AG04450 (cell line): ENCODE results near the gene ZNF574. TPM values are rescaled to one million over a fixed set of nuclear protein-coding genes. Genes with fewer than 3 reads are reported as not detected.

ENCODE experiments used
- CTCF ChIA-PET: fragments of 300-600, 350-600 bp; formaldehyde crosslinking; extraction: SDS; loops from one replicate; lab custom pipeline; 2022; ENCODE audit warnings: antibody characterized with exemption, inconsistent platforms; lab: Charles Lee
- POLR2A ChIA-PET: fragments of 350-600 bp; formaldehyde crosslinking; extraction: SDS; loops from one replicate; lab custom pipeline; 2021; ENCODE audit warnings: antibody characterized with exemption, inconsistent platforms; lab: Yijun Ruan, JAX
- DNase-seq: peaks from one replicate; pipeline ENCODE4 v3.0.0-alpha.2; 2011; ENCODE audit warnings: low read depth, low spot score
- H3K27ac ChIP-seq: one replicate; pipeline ENCODE4 v1.5.1; 2012; ENCODE audit warnings: low read depth, low read length, control low read depth
- H3K27me3 ChIP-seq: one replicate; pipeline ENCODE4 v1.6.0; 2012; ENCODE audit warnings: low read length; ENCODE audit not compliant: control insufficient read depth, insufficient read depth
- H3K4me3 ChIP-seq: 2 replicates; pipeline ENCODE4 v1.5.1; 2011; ENCODE audit warnings: mild to moderate bottlenecking, low read depth, low read length, control low read depth
- H3K9me3 ChIP-seq: 2 replicates; pipeline ENCODE4 v1.5.1; 2012; ENCODE audit warnings: low read length; ENCODE audit not compliant: control insufficient read depth, insufficient read depth
- polyA plus RNA-seq: library from polyadenylated mRNA; depleted of rRNA; stranded (reverse); fragments of >200 nt; gene quantifications from 2 replicates; pipeline ENCODE4 v1.2.3, GENCODE V29; 2011
- TF ChIP-seq, protein P1 (sequence below): IDR thresholded peaks from 2 replicates; pipeline ENCODE4 v1.5.1; 2011; ENCODE audit warnings: low read depth, low read length, control low read depth, inconsistent platforms

The ZNF574 gene
- polyA plus RNA-seq, 1 experiment: 5.5 TPM

DNA sequence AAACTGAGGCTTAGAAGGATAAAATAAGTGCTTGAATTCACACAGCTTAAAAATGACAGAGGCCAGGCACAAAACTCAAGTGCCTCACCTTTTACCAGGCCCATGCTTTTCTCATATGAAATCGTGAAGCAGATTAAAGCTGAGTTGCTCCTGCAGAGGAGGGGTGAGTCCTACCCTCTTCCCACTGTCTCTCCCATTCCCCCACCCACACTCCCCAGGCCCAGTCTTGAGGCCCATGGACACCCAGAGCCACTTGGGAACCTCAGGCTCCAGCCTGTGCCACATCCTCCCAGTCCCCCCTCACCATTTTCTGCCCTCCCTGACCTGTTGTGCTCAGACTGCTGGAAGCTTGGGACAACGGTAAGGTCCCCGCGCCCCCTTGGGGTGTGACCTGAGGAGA is 17.5 kb downstream of the ZNF574 start:
- TF ChIP-seq, protein P1, sequence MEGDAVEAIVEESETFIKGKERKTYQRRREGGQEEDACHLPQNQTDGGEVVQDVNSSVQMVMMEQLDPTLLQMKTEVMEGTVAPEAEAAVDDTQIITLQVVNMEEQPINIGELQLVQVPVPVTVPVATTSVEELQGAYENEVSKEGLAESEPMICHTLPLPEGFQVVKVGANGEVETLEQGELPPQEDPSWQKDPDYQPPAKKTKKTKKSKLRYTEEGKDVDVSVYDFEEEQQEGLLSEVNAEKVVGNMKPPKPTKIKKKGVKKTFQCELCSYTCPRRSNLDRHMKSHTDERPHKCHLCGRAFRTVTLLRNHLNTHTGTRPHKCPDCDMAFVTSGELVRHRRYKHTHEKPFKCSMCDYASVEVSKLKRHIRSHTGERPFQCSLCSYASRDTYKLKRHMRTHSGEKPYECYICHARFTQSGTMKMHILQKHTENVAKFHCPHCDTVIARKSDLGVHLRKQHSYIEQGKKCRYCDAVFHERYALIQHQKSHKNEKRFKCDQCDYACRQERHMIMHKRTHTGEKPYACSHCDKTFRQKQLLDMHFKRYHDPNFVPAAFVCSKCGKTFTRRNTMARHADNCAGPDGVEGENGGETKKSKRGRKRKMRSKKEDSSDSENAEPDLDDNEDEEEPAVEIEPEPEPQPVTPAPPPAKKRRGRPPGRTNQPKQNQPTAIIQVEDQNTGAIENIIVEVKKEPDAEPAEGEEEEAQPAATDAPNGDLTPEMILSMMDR: no peak
- no peak overlapping the region for H3K4me3 ChIP-seq
- H3K9me3 ChIP-seq: no peaks in the 10 kb centered on the region; the same call in 1 of the 2 replicates
- no peaks in the 10 kb centered on the region for H3K27me3 ChIP-seq
- H3K27ac ChIP-seq: no peak overlapping the region
- ChIA-PET CTCF (interaction anchor here (3.6 kb wide), 1 partner anchor 15 kb away, joined by 16 read pairs; no protein-coding TSS in a partner anchor), POLR2A (no interaction called here)
- DNase-seq: no peak

DNA sequence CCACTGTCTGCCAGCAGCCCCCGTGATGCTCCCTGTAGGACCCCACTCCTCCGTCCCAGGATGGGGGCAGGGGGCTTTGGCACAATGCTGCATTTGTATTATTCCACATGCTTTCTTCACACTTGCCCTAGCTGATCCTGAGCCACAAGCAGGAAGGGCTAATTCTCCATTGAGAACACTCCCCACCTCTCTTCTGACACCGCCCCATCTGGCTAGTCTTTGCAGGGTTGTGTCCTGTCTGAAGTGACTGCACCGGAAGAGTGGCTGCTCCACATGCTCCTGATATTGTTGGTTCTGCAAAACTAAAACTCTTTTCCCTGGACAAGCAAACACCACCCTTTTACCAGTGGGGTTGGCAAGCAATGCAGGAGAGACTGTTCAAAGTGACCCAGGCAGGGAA is 18.0 kb downstream of the ZNF574 start:
- Histone ChIP-seq H3K4me3 (no peak overlapping the region), H3K9me3 (no peaks in the 10 kb centered on the region; the same call in 1 of the 2 replicates), H3K27ac (no peak overlapping the region), H3K27me3 (no peaks in the 10 kb centered on the region)
- POLR2A ChIA-PET: no interaction called here
- TF ChIP-seq, protein P1: no peak
- no peak for DNase-seq
- CTCF ChIA-PET: interaction anchor here (3.6 kb wide), 1 partner anchor 15 kb away, joined by 16 read pairs; no protein-coding TSS in a partner anchor

DNA sequence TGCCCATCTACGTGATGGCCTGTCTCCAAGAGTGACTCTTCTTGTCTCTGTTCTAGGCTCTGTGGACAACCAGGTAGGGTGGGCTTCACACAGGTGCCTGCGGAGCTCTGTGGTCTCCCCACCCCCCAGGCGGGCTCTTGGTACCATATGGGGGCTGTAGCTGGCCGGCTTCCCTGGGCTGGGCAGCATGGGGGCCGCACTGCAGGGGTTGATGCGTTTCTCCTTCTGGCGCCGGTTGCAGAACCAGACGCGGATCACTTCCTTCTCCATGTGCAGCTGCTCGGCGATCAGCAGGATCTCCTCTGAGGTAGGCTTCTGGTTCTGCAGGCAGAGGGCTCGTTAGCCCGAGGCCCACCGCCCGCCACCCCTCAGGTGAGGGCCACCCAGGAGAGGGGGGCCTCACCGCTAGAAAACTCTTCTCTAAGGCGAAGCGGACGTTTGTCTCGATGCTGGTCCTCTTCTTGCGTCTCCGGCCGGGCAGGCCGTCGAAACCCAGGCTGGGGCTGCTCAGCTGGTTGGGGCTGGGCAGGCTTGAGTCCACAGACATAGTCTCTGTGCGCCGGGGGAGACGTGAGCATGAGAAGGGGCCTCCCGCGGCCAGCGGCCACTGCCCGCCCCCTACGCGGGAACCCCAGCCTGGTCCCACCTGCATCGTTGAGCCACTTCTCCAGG is 19.3 kb downstream of the ZNF574 start:
- ChIA-PET CTCF (interaction anchor here (0.5 to 3.6 kb wide), 3 partner anchors 13 to 129 kb away, joined by 6 to 16 read pairs (median 8); no protein-coding TSS in a partner anchor), POLR2A (no interaction called here)
- Histone ChIP-seq H3K27ac (no peak overlapping the region), H3K4me3 (no peak overlapping the region), H3K27me3 (no peaks in the 10 kb centered on the region), H3K9me3 (no peaks in the 10 kb centered on the region; the same call in 1 of the 2 replicates)
- TF ChIP-seq, protein P1: no peak
- DNase-seq: no peak

DNA sequence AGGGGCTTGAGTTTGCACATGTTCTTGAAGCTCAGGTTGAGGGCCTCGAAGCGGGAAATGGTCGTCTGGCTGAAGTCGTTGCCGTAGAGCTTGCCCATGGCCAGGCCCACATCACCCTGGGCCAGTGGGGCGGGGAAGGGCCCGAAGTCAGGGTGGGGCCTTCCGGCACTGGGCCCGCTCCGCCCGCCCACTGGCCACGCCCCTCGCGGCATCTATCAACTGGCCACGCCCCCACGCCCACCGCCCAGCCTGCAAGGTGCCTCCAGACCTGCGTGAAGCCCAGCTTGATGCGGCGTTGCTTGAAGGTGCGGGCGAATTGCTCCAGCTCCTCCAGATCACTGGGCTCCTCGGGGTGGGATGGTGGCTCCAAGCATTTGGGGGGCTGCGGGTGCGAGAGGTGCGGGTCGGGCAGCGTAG is 19.9 kb downstream of the ZNF574 start:
- Histone ChIP-seq H3K27ac (no peak overlapping the region), H3K9me3 (no peaks in the 10 kb centered on the region; the same call in 1 of the 2 replicates), H3K4me3 (no peak overlapping the region), H3K27me3 (no peaks in the 10 kb centered on the region)
- CTCF ChIA-PET: interaction anchor here (0.7 to 3.6 kb wide), 2 partner anchors 13 to 80 kb away, joined by 6 to 16 read pairs; no protein-coding TSS in a partner anchor
- POLR2A ChIA-PET: no interaction called here
- TF ChIP-seq, protein P1: no peak
- DNase-seq: no peak

DNA sequence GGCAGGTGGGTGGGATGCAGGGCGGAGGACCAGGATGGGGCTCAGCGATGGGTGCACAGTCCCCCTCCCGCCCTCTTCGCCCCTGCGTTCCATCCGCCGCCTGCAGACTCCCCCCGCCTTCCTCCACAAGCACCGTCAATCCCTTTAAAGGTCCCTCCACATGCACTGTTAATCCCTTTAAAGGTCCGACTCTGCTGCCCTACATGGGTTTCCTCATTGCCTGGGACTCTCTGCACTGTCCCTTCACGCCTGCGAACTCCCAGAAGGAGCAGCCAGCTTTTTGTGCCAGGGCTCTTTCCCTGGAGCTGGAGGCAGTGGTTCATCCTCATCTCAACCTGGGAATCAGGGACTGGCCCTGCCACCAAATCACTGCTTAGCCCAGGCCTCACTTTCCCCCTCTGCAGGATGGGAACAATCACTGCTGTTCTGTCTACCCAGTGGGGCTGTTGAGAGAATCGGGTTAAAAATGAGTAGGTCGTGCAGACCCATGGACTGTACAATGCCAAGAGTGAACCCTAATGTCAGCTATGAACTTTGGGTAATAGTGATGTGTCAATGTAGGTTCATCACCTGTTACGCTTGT is 20.4 kb downstream of the ZNF574 start:
- CTCF ChIA-PET: interaction anchor here (0.7 to 3.6 kb wide), 4 partner anchors 12 to 467 kb away, joined by 5 to 16 read pairs (median 6); partner anchors contain the start of gene POU2F2
- TF ChIP-seq, protein P1: no peak
- Histone ChIP-seq H3K27me3 (no peaks in the 10 kb centered on the region), H3K9me3 (no peaks in the 10 kb centered on the region; the same call in 1 of the 2 replicates), H3K4me3 (no peak overlapping the region), H3K27ac (no peak overlapping the region)
- POLR2A ChIA-PET: no interaction called here
- no peak for DNase-seq
